NB4 (cell line): ENCODE data around the gene FRA10AC1.

Experiments
- CTCF ChIP-seq: IDR thresholded peaks from one replicate; pipeline ENCODE4 v1.5.1; 2012; ENCODE audit warnings: low read depth, low read length
- POLR2A ChIP-seq: IDR thresholded peaks from 2 replicates; pipeline ENCODE4 v1.6.1; 2011; ENCODE audit warnings: mild to moderate bottlenecking; ENCODE audit not compliant: insufficient read length; ENCODE audit errors: extremely low read depth

GRCh38 chr10:93703841-93704240 is 1.4 kb upstream of the FRA10AC1 start:
- no peak for TF ChIP-seq CTCF
- no peak for TF ChIP-seq POLR2A
